ENCODE measurements around the gene HTT.

DNA sequence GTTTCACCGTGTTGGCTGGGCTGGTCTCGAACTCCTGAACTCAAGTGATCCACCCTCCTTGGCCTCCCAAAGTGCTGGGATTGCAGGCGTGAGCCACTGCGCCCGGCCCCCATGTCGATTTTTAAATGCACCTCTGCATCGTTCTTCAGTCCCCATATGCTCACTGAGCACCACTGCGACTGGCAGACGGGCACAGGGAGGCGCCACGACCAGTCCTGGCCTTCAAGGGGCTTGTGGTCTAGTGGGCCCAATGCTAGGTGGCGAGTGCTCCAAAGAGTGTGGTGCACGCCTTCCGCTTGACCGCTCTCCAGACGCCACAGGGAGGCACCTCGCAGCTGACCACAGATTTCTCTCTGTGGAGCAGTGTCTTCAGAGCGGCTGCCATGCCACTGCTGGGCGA is 162.8 kb downstream of the HTT start:
- TF ChIP-seq EZH2 (IDR thresholded peaks at IDR 0.05) (no peak), POLR2AphosphoS5 (IDR thresholded peaks at IDR 0.05; ENCODE audit: borderline replicate concordance, low read depth, low read length) (no peak), FOXP2 (optimal IDR thresholded peaks at IDR 0.05; ENCODE audit: control extremely low read depth, extremely low read length, insufficient read depth) (no peak)
